Subcutaneous adipose tissue (tissue), 4 donors: ENCODE results near the gene TMEM72. TPM values are rescaled to one million over a fixed set of nuclear protein-coding genes. Genes with fewer than 3 reads are reported as not detected.

ENCODE experiments used
- total RNA-seq, 4 donors: library from RNA; depleted of rRNA; stranded (reverse); fragments of >200 nt; gene quantifications; one replicate each; pipeline ENCODE4 v1.1.0, GENCODE V29; 2016
- TF ChIP-seq, protein P1 (sequence below): fragments of 450-650 bp; IDR thresholded peaks from one replicate; pipeline ENCODE4 v1.5.1; 2016; ENCODE audit warnings: low read depth, mild to moderate bottlenecking, control low read depth, antibody characterized with exemption, moderate library complexity

TMEM72 gene
- total RNA-seq, 4 donors from 2014 or later = not detected

DNA sequence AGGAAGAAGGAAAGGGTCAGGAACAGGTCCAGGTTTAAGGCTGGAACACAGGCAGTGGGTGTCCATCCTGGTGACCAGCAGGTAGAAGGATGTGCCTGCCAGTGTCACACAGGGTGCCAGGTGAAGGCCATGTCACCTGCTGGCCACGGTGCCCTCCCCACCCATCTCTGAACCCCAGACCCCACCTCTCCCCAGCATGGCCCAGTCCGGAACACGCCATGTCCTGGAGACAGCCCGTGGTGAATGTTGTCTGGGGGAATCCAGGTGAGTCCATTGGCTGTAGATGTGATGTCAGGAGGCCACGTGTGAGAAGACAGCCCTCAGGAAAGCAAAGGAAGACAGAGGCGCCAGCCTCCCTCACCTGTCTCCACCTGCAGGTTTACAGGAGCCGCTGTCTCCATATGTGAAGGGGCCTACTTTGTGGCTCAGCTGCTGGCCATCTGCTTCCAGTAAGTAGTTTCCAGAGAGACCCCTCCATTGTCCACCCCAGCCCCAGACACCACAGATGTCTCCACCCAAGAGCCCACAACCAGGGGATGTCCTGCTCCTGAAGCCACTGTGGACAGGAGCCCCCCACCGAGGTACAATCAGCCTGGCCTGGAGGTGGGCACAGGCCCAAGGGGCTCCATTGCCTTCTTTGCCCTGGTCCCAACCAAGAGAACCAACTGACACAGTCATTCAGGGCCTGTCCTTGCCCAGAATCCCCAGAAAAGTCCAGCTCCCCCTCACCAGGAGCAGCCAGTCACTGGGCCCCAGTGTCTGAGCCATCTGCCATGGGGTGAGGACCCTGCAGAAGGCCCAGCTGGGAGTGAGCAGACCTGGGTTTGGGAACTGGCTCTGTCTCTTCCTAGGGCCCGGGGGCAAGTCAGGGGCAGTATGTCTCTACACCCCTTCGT lies 20.7 kb downstream of the TMEM72 start:
- TF ChIP-seq, protein P1, sequence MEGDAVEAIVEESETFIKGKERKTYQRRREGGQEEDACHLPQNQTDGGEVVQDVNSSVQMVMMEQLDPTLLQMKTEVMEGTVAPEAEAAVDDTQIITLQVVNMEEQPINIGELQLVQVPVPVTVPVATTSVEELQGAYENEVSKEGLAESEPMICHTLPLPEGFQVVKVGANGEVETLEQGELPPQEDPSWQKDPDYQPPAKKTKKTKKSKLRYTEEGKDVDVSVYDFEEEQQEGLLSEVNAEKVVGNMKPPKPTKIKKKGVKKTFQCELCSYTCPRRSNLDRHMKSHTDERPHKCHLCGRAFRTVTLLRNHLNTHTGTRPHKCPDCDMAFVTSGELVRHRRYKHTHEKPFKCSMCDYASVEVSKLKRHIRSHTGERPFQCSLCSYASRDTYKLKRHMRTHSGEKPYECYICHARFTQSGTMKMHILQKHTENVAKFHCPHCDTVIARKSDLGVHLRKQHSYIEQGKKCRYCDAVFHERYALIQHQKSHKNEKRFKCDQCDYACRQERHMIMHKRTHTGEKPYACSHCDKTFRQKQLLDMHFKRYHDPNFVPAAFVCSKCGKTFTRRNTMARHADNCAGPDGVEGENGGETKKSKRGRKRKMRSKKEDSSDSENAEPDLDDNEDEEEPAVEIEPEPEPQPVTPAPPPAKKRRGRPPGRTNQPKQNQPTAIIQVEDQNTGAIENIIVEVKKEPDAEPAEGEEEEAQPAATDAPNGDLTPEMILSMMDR = no peak

DNA sequence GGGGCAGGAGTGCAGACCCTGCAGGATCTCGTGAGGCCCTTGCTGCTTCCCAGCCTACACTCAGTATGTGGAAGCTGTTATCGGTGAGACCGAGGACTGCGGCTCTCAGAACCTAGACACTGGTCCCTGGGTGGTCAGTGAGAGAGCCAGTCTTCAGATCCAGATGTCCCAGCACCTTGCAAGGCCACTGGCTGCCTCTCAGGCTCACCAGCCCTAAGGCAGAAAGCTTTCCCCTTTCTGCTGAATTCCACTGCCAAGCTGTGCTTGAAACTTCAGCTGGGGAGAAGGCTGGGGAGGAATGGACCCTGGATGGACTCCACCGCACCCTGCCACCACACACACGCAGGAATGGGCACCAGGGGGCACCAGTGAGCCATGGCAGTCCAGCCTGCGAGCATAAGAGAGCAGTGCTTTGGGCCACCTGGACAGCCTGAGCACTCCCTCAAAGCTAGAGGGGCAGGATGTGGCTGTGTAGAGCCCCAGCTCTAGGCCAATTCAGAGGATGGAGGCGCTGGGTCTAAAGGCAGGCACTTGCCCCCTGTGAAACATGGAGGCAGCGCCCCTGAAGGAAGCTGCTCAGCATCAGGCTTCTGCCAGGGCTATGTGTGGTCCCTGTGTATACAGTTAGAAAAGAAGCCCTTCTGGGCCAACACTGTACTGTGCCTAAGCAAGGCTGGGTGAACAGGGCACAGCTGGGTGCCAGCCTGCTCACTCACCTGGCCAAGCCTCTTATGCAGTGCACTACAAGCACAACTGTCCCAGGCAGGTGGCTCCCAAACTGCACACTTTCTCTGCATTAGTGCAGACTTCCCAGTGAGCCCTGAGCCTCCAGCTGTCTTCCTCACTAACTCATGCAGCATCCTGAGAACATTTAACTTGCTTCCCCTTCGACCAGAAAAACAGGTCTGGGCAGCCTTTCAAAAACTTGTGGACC lies 21.6 kb downstream of the TMEM72 start:
- TF ChIP-seq, protein P1 = no peak

GRCh38 chr10:44933451-44934321 lies 22.5 kb downstream of the TMEM72 start:
- TF ChIP-seq, protein P1 = no peak

DNA sequence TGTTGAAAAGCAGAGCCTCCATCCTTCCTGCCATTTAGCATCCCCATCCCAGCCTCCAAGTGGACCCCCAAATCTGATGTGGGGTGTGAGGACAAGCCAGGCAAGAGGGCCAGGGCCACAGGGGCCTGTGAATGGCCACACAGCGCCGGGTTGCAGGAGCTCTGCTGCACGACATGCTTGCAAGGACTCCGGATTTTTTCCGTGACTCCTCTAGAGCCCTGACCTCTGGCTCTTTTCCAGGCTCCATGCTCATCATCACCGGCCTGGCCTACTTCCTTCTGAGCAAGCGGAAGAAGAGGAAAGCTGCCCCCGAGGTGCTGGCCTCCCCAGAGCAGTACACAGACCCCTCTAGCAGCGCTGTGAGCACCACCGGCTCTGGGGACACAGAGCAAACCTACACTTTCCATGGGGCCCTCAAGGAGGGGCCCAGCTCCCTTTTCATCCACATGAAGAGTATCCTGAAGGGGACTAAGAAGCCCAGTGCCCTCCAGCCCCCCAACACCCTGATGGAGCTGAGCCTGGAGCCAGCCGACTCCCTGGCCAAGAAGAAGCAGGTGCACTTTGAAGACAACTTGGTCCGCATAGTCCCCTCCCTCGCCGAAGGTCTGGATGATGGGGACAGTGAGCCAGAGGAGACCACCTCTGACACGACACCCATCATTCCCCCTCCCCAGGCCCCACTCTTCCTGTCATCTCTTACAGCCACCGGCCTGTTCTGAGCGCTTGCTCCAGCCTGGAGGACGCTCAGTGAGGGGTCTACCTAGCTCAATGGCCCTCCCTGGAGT lies 23.5 kb downstream of the TMEM72 start:
- TF ChIP-seq, protein P1 = no peak

GRCh38 chr10:44935201-44935965 lies 24.2 kb downstream of the TMEM72 start:
- TF ChIP-seq, protein P1 = no peak

DNA sequence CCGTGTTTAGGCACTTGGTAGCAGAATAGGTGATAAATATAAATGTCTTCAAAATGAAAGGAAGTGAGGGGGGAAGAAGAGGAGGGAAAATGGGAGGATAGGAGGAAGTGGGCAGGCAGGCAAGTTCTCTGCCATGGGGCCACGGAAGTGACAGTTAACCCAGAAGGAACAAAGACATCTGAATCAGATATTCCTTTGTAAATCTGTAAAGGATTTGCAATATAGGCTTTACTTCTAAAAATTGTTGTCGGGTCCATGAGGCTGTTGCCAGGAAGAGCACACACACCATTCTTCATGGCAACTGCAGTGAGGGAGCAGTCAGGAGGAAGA lies 24.8 kb downstream of the TMEM72 start:
- TF ChIP-seq, protein P1 = no peak
